ENCODE results near the gene HAUS8. TPM values are rescaled to one million over a fixed set of nuclear protein-coding genes. Genes with fewer than 3 reads are reported as not detected.
"Not testable (repeated sequence)": the region's sequence is repeated elsewhere in the genome, so short reads cannot be mapped to it uniquely, and the experiment has no call there.

Gene HAUS8
- polyA plus RNA-seq, 1 donor = 9.4 TPM

GRCh38 chr19:17022738-17023137 is 52.5 kb downstream of the HAUS8 start:
- Histone ChIP-seq H3K27me3 (ENCODE audit: control insufficient read depth, insufficient read depth, low read length) (peaks cover 25% of the 10 kb centered on the region), H3K4me1 (ENCODE audit: control insufficient read depth, insufficient read depth, low read length) (no peaks in the 10 kb centered on the region), H3K9me3 (ENCODE audit: control insufficient read depth, low read depth, low read length) (no peaks in the 10 kb centered on the region), H3K27ac (ENCODE audit: low read length) (no peak overlapping the region), H3K36me3 (ENCODE audit: control insufficient read depth, insufficient read depth, low read length) (no peaks in the 10 kb centered on the region), H3K4me3 (ENCODE audit: low read length) (no peak overlapping the region)
- WGBS (ENCODE audit: insufficient coverage, low lambda C conversion rate) = no CpG with 5 or more reads among the region's 7 CpGs
- DNase-seq = no peak

- no peaks in the 10 kb centered on the region for H3K36me3 ChIP-seq (ENCODE audit: control insufficient read depth, insufficient read depth, low read length)
- DNase-seq = no peak
- no peaks in the 10 kb centered on the region for H3K9me3 ChIP-seq (ENCODE audit: control insufficient read depth, low read depth, low read length)
- peaks cover 18% of the 10 kb centered on the region for H3K27me3 ChIP-seq (ENCODE audit: control insufficient read depth, insufficient read depth, low read length)
- H3K4me3 ChIP-seq (ENCODE audit: low read length) = no peak overlapping the region
- H3K27ac ChIP-seq (ENCODE audit: low read length) = no peak overlapping the region
- no CpG with 5 or more reads among the region's 12 CpGs for WGBS (ENCODE audit: insufficient coverage, low lambda C conversion rate)
- no peaks in the 10 kb centered on the region for H3K4me1 ChIP-seq (ENCODE audit: control insufficient read depth, insufficient read depth, low read length)
Measured at GRCh38 chr19:17021793-17022590, 53.3 kb downstream of the HAUS8 start.

DNA sequence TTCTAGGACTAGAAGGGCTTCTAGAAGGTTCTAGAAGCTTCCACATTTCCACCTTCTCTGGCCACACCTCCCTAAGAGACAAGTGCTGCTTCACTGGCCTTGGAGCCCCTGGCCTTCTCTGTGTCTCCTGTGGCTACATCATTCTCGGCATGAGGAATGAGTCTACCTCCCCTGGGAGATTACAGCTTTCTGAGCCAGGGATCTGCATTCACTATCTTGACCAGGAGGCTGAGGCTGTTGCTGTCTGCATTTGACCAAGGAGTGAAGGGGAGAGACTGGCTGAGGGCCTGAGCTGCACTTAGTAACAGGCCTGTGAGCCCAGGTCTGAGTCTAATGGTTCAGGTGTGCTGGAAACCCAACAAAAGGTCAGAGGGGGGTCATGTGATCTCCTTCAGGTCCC is 53.9 kb downstream of the HAUS8 start:
- H3K9me3 ChIP-seq (ENCODE audit: control insufficient read depth, low read depth, low read length) = no peaks in the 10 kb centered on the region
- no peak overlapping the region for H3K27ac ChIP-seq (ENCODE audit: low read length)
- no peaks in the 10 kb centered on the region for H3K36me3 ChIP-seq (ENCODE audit: control insufficient read depth, insufficient read depth, low read length)
- no peak for DNase-seq
- no peaks in the 10 kb centered on the region for H3K4me1 ChIP-seq (ENCODE audit: control insufficient read depth, insufficient read depth, low read length)
- H3K27me3 ChIP-seq (ENCODE audit: control insufficient read depth, insufficient read depth, low read length) = peaks cover 17% of the 10 kb centered on the region
- 80% methylated on average over 1 of the region's 1 CpG for WGBS (ENCODE audit: insufficient coverage, low lambda C conversion rate)
- no peak overlapping the region for H3K4me3 ChIP-seq (ENCODE audit: low read length)

- H3K27me3 ChIP-seq (ENCODE audit: control insufficient read depth, insufficient read depth, low read length) = peaks cover 12% of the 10 kb centered on the region
- no CpG with 5 or more reads among the region's 2 CpGs for WGBS (ENCODE audit: insufficient coverage, low lambda C conversion rate)
- no peaks in the 10 kb centered on the region for H3K36me3 ChIP-seq (ENCODE audit: control insufficient read depth, insufficient read depth, low read length)
- H3K27ac ChIP-seq (ENCODE audit: low read length) = no peak overlapping the region
- no peaks in the 10 kb centered on the region for H3K4me1 ChIP-seq (ENCODE audit: control insufficient read depth, insufficient read depth, low read length)
- no peaks in the 10 kb centered on the region for H3K9me3 ChIP-seq (ENCODE audit: control insufficient read depth, low read depth, low read length)
- DNase-seq = no peak
- no peak overlapping the region for H3K4me3 ChIP-seq (ENCODE audit: low read length)
Measured at GRCh38 chr19:17020823-17021222, 54.4 kb downstream of the HAUS8 start.

DNA sequence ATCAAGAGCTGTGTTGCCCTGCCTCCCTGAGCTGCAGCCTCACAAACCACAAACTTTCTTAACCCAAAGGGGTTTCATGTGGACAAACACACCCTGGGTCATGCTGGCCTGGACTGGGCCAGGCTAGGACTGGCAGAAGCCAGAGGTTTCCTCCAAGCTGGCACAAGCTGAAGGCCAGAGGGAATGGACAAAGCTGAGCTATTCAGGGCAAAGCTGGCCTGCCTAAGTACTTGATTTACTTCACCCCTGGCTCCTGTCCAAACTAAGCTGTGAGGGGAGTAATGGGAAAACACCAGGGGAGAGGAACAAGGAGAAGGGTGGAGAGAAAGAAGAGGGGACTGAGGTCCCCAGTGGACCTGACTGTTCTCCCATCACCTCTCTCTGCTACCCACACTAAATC is 54.9 kb downstream of the HAUS8 start:
- Histone ChIP-seq H3K4me1 (ENCODE audit: control insufficient read depth, insufficient read depth, low read length) (no peaks in the 10 kb centered on the region), H3K27me3 (ENCODE audit: control insufficient read depth, insufficient read depth, low read length) (peaks cover 8% of the 10 kb centered on the region), H3K4me3 (ENCODE audit: low read length) (no peak overlapping the region), H3K36me3 (ENCODE audit: control insufficient read depth, insufficient read depth, low read length) (no peaks in the 10 kb centered on the region), H3K27ac (ENCODE audit: low read length) (no peak overlapping the region), H3K9me3 (ENCODE audit: control insufficient read depth, low read depth, low read length) (no peaks in the 10 kb centered on the region)
- DNase-seq = no peak

GRCh38 chr19:17014212-17014861 is 60.9 kb downstream of the HAUS8 start:
- H3K27me3 ChIP-seq (ENCODE audit: control insufficient read depth, insufficient read depth, low read length); H3K4me1 ChIP-seq (ENCODE audit: control insufficient read depth, insufficient read depth, low read length); H3K27ac ChIP-seq (ENCODE audit: low read length); H3K4me3 ChIP-seq (ENCODE audit: low read length); H3K36me3 ChIP-seq (ENCODE audit: control insufficient read depth, insufficient read depth, low read length); DNase-seq; H3K9me3 ChIP-seq (ENCODE audit: control insufficient read depth, low read depth, low read length): not testable (repeated sequence)
- 50% methylated on average over 2 of the region's 9 CpGs for WGBS (ENCODE audit: insufficient coverage, low lambda C conversion rate)

GRCh38 chr19:17011485-17011884 is 63.8 kb downstream of the HAUS8 start:
- H3K4me1 ChIP-seq (ENCODE audit: control insufficient read depth, insufficient read depth, low read length) = no peaks in the 10 kb centered on the region
- WGBS (ENCODE audit: insufficient coverage, low lambda C conversion rate) = no CpG with 5 or more reads among the region's 16 CpGs
- no peaks in the 10 kb centered on the region for H3K27me3 ChIP-seq (ENCODE audit: control insufficient read depth, insufficient read depth, low read length)
- H3K9me3 ChIP-seq (ENCODE audit: control insufficient read depth, low read depth, low read length) = no peaks in the 10 kb centered on the region
- H3K36me3 ChIP-seq (ENCODE audit: control insufficient read depth, insufficient read depth, low read length) = no peaks in the 10 kb centered on the region
- no peak for DNase-seq
- no peak overlapping the region for H3K27ac ChIP-seq (ENCODE audit: low read length)
- no peak overlapping the region for H3K4me3 ChIP-seq (ENCODE audit: low read length)

GRCh38 chr19:17006579-17006978 is 68.7 kb downstream of the HAUS8 start:
- H3K4me1 ChIP-seq (ENCODE audit: control insufficient read depth, insufficient read depth, low read length) = no peaks in the 10 kb centered on the region
- WGBS (ENCODE audit: insufficient coverage, low lambda C conversion rate) = no CpG with 5 or more reads among the region's 3 CpGs
- H3K27me3 ChIP-seq (ENCODE audit: control insufficient read depth, insufficient read depth, low read length) = no peaks in the 10 kb centered on the region
- no peaks in the 10 kb centered on the region for H3K9me3 ChIP-seq (ENCODE audit: control insufficient read depth, low read depth, low read length)
- no peak overlapping the region for H3K4me3 ChIP-seq (ENCODE audit: low read length)
- no peak for DNase-seq
- H3K36me3 ChIP-seq (ENCODE audit: control insufficient read depth, insufficient read depth, low read length) = no peaks in the 10 kb centered on the region
- no peak overlapping the region for H3K27ac ChIP-seq (ENCODE audit: low read length)

- DNase-seq = no peak
- Histone ChIP-seq H3K27ac (ENCODE audit: low read length) (no peak overlapping the region), H3K36me3 (ENCODE audit: control insufficient read depth, insufficient read depth, low read length) (no peaks in the 10 kb centered on the region), H3K27me3 (ENCODE audit: control insufficient read depth, insufficient read depth, low read length) (no peaks in the 10 kb centered on the region), H3K4me1 (ENCODE audit: control insufficient read depth, insufficient read depth, low read length) (no peaks in the 10 kb centered on the region), H3K4me3 (ENCODE audit: low read length) (no peak overlapping the region), H3K9me3 (ENCODE audit: control insufficient read depth, low read depth, low read length) (no peaks in the 10 kb centered on the region)
- WGBS (ENCODE audit: insufficient coverage, low lambda C conversion rate) = no CpG with 5 or more reads among the region's 3 CpGs
Measured at GRCh38 chr19:17005000-17005399, 70.3 kb downstream of the HAUS8 start.

- Histone ChIP-seq H3K27me3 (ENCODE audit: control insufficient read depth, insufficient read depth, low read length) (no peaks in the 10 kb centered on the region), H3K9me3 (ENCODE audit: control insufficient read depth, low read depth, low read length) (no peaks in the 10 kb centered on the region), H3K36me3 (ENCODE audit: control insufficient read depth, insufficient read depth, low read length) (no peaks in the 10 kb centered on the region), H3K4me1 (ENCODE audit: control insufficient read depth, insufficient read depth, low read length) (no peaks in the 10 kb centered on the region), H3K27ac (ENCODE audit: low read length) (no peak overlapping the region), H3K4me3 (ENCODE audit: low read length) (no peak overlapping the region)
- no peak for DNase-seq
- WGBS (ENCODE audit: insufficient coverage, low lambda C conversion rate) = no CpG with 5 or more reads among the region's 15 CpGs
Measured at GRCh38 chr19:17004386-17004785, 70.9 kb downstream of the HAUS8 start.

GRCh38 chr19:17002455-17002854 is 72.8 kb downstream of the HAUS8 start:
- WGBS (ENCODE audit: insufficient coverage, low lambda C conversion rate) = 92% methylated on average over 2 of the region's 7 CpGs
- no peaks in the 10 kb centered on the region for H3K4me1 ChIP-seq (ENCODE audit: control insufficient read depth, insufficient read depth, low read length)
- H3K27ac ChIP-seq (ENCODE audit: low read length) = no peak overlapping the region

More at GRCh38 chr19:17002455-17002854, 72.8 kb downstream of the HAUS8 start:
- Histone ChIP-seq H3K4me3 (ENCODE audit: low read length) (no peak overlapping the region), H3K9me3 (ENCODE audit: control insufficient read depth, low read depth, low read length) (no peaks in the 10 kb centered on the region), H3K27me3 (ENCODE audit: control insufficient read depth, insufficient read depth, low read length) (no peaks in the 10 kb centered on the region), H3K36me3 (ENCODE audit: control insufficient read depth, insufficient read depth, low read length) (no peaks in the 10 kb centered on the region)
- no peak for DNase-seq
